GM19395 (cell line): ENCODE data around the gene DNAJC21.
A peak's percentile ranks its signal among the peaks of the same experiment; 100 is the strongest.

Source experiments
- ATAC-seq: cut with Tn5 transposase; IDR thresholded peaks from one replicate; pipeline ENCODE4 v1.9.1; 2021; ENCODE audit warnings: mild to moderate bottlenecking, moderate library complexity; ENCODE audit not compliant: unreplicated experiment

DNAJC21 gene

DNA sequence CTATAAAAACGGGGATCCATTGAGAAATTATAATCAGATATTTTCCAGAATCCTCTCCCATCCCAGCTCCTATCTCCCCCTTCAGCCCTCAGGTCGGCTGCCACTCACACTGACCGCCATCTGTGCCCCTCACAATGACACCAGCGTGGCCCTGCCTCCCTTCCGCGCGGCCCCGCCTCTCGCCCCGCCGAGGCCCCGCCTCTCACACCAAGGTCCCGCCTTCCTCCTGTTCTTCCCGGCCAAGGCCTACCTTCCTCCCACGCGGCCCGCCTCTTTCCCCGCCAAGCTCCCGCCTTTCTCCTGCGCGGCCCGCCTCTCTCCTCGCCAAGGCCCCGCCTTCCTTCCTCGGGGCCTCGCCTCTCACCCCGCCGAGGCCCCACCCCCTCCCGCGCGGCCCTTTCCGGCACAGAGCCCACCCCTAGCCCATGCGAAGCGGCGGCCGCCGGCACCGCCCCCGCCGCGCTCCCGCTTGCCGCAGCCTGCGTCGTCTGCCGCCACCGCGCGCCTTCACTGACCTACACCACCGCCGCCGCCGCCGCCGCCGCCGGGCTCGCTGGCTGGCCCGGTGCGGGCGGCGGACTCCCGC, at the start of gene DNAJC21:
TSS of gene DNAJC21 (plus strand) at position 426 of the 586 bp plus-strand sequence. CDS start 261 bp downstream, outside the sequence.
- peak; percentile 90 for ATAC-seq

DNA sequence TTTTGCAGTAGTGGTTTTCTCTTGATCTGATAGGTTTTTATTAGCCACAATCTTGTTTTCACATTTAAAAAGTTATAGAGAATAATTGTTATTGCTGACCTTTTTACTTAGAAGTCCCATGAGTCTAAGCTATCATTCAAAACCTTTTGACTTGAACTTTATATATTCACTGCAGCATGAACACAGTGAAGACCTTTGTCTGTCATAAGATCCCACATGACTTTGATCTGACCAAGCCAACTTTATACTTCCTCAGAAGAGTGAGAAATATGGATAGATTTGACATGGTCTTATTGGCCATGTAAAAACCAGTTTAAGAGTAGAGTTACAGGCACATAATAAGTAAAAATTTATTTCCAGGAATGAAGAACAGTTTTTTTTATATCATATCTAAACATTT, 48.1 kb upstream of the DNAJC21 start:
- no peak for ATAC-seq

DNA sequence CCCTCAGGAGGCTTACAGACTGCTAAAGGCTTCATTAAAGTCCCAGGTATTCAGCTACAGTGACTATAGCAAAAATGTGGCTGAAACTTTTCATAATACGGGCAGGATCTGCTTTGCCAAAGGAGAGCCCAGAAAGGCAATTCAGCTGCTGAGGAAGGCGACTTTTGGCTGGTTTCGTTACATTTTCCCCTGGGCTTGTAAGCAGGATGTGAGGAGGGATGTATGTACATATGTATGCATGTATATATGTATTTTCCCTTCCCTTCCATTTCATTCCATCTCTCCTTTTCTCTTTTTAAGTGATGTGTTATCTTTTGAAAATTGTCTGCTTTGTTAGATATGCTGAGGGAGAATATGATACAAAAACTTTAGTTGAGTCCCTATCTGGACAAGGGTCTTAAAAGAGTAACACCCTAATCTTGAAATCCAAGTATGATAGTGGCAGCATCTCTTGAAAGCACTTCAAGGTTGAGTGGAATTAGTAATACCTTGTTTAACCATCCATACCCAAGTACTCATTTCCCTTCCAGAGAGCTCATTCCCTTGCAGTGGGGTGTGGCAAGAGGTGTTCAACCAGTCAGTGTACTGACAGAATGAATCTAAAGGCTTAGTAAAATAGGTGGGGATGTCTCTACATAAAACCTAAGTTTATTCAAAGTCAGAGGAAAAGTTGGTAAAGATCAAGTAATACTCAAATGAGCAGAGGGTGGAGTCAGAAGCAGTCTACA, 42.8 kb upstream of the DNAJC21 start:
- ATAC-seq = no peak

DNA sequence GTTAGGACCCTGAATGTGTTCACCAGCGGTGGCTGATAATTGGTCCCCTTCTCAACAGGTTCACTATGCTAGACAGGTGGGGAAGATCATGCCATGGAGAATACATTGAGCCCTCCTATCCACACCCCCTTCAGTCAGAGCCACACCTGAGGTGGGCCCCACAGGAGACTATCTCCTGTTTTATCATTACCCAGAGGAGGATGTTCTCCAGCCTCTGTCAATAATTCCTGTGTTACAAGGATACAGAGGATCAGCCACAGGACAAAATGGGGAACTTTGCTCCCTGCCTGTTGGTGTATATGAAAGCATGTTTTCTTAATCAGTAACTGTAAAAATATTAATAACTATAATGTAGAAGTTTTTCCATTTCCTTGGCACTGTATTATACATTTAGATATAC, 40.0 kb upstream of the DNAJC21 start:
- no peak for ATAC-seq

DNA sequence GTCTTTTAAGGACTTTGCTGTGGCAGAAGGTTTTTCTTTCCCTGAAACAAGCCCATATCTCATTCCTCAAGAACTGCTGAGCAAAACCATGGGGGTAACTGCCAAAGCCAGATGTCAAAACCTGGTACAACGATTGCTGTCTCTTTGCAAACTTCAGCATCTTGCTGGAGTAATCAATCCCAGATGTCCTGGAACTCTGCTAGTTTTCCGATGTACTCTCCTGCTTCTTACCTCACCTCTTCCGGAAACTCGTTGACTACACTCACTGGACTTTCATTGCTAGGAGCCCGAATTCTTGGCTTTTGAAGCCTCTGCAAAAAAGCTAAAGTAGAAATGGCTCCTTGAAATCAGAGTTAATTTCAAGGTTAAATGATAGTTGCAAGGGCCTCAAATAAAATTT, 37.4 kb upstream of the DNAJC21 start:
- ATAC-seq = no peak

DNA sequence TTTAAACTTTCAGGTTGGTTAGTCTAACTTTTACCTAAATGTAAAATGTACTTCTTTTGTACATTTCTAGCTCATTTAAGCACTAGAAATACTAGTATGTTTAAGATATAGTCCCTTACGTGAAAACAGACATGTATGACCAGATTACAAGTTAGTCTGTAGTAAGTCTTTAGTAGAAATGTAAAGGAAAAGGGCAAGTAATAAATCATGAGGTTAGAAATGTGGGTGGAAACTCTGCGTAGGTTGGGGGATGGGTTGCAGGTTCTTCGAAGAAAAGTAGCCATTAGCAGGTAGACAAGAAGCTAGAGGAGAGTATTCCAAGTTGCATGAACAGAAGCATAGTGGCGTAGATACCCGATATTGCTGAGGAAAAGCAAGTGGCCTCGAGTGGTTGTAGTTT, 36.9 kb upstream of the DNAJC21 start:
- no peak for ATAC-seq

DNA sequence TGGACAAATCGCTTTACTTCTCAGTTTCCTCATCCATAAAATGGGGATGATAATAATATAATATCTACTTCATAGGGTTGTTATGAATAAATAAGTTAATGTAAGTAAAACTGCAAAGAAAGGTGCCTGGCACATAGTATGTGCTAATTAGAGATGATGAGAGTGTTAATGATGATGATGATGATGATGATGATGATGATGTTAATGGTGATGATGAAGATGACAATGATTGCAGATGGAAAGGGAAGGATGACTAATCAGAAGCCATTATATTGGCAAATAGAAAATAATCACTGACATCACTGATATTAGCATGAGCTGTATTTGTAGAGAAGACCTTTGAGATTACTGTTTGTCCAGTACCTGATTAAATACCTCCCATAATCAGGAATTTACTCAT, 34.6 kb upstream of the DNAJC21 start:
- no peak for ATAC-seq

DNA sequence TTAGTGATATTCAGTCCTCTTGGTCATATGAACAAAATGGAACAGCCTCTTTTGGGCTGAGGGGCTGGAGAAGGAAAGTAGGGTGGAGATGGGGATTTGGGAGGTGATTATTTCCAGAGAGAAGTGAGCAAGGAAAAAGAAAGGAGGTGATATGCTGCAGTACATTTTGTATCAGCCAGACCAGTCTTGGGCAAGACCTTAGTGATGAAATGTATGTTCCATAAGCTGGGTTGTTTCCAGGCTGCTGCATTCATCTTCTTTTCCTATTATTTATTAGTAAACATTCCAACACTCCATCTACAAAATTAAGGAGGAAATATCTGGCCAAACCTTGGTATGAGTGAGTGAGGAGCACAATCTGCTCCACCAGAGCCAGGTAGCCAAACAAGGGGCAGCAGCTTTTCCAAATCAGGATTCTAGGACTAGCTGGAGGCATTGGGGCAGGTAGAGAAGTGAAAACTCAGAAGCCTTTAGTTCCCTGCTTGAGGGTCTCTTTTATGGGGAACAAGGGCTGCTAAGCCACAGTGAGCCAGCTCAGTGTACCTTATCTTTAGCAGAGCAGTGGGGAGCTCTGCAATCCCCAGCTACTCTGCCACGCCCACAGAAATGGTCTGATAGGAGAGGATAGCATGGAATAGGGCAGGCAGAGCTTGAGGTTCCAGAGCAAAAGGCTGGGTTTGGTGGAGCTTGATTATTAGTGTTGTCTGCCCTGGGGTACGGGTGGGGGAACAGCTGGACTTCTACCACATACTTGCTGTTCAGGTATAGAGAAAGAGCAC, 33.5 kb upstream of the DNAJC21 start:
- no peak for ATAC-seq

DNA sequence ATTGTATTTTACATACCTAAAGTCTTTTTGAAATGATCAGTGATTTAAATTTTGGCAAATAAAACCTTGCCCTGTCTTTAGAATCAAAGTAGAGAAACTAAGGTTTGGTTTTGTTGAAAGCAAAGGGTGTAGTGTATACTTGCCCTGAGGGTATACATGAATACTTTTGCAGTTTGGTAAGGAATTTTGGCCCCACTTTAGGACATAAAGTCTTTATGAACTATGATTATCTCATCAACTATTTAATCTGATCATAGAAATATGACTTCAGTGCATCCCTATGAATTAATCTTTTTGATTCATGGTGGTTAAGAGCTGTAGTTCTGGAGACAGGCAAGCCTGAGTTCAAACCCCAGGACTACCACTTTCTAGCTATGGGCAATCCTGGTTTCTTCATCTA, 31.7 kb upstream of the DNAJC21 start:
- ATAC-seq = no peak

DNA sequence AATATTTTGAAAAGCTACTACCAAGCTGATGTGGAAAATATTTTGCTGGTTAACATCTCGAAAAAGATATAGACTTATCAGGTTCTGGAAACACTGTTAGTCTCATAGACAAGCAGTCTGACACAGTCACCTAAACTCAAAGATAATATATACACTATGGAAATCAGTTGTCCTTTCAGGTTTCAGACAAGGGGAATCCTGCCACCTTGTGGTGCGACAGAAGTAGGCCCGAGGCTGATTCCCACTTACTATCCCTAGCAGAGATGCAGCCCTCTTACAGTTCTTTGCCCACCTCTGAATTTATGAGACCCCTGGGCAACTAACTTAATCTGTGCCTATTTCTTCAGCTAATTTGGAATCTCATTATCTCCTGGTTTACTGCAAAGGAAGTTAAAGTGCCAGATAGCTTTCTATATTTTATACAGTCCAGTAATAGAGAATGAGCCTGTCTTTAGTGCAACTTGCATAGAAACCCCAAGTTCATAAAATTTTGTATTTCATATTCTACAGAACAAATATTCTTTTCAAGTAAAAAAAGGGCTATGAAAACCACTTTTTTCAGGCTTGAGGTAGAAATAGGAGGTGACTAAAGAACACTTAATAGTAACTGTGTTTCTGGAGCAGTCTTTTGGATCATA, 31.0 kb upstream of the DNAJC21 start:
- ATAC-seq = peak; percentile 95

DNA sequence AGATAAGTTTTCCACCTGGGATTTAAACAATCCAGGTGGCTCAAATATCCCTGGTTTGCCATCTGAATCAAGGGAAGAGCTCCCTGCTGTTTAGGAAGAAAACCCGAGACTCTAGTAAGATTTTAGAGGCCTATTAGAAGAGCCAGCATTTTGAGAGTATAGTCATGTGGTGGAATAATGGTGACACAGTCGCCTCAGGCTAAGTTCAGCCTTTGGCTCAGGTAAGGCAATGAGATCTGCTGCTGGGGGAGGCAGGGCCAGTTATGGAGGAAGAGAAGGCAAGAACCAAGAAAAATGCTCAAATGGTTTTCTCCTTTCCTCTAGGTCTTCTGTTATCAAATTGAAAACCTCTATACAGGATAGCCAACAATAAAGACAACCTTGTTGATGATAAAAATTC, 30.3 kb upstream of the DNAJC21 start:
- ATAC-seq = no peak

DNA sequence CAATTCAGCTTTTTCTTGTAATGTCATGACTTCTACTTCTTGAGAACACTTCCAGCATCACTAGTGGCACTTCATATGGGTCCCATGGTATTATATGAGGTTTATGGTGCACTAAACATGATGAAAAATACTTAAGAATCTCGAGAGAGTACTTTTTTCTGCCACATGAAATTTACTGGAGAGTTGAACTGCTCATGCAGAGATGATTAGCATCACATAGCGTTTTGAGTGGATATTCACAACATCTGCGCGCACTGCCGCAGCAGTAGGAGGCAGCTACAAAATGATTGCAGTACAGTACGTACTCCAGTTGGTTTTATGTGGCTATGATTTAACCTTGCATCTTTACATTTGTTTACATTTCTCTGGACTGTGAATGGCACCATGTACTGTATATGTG, 28.7 kb upstream of the DNAJC21 start:
- no peak for ATAC-seq

DNA sequence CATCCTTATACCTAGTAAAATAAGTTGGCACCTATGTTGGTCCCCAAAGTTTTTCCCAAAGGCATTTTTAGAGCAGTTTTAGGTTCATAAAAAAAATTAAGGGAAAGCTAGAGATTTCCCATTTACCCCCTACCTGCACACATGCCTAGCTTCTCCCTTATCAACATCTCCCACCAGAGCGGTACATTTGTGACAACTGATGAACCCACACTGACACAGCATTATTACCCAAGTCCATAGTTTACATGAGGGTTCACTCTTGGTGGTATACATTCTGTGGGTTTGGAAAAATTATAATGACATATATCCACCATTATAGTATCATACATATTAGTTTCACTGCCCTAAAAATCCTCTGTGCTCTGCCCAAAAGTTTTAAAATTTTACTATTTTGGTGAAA, 26.1 kb upstream of the DNAJC21 start:
- ATAC-seq = no peak

DNA sequence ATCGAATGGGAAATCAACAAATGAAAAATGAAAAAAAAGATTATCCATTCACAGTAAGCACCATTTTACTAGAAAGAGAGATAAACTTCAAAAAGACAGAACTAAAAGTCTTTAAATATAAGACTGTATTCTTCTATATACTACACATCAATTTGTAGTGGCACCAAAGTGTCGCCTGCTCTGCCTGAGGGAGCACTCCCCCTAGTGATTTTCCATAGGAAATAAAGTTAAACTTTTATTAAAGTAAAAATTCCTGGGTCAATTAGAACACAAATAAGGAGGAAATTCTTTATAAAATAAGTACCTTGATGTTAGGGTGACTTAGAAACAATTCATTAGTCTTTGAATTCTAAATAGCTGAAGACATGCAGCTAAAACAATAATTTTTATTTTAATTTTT, 23.8 kb upstream of the DNAJC21 start:
- no peak for ATAC-seq

DNA sequence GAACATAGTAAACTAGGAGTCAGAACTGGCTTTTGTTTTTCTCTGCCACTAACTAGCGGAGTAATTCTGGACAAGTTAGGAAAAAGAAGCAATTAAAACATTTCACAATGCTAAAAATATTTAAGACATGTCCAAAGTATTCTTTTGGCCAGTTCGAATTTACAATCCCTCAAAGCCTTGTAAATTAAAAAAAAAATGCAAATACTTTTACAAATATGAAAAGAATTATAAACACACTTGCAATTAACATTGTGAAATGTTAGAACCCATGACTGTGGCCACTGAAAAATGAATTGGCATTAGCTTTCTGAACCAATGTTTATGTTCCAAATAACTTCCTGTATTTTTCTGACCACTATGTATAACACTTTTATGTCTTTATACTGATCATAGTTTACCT, 16.3 kb upstream of the DNAJC21 start:
- no peak for ATAC-seq

DNA sequence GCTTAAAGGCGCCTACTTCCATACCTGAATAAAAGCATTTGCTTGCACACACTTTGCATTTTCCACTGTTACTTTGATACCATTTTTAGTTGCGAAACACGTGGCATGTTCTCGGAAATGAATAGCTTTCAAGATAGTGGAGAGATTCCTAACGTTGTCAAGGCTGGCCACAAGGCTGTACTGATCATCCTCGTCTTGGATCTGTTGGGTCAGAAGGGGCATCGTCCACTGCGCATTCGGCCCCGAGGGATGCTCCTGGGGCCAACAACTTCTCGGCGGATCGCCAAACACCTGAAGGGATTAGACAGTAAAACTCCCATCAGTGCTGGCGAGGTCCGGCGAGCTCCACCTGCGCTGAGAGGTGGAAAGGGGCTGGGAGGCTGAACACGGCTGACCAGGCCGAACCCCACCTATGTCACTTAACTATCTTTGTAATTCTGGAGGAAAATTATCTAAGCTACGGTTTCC, 14.7 kb upstream of the DNAJC21 start:
- ATAC-seq = peak; percentile 31

DNA sequence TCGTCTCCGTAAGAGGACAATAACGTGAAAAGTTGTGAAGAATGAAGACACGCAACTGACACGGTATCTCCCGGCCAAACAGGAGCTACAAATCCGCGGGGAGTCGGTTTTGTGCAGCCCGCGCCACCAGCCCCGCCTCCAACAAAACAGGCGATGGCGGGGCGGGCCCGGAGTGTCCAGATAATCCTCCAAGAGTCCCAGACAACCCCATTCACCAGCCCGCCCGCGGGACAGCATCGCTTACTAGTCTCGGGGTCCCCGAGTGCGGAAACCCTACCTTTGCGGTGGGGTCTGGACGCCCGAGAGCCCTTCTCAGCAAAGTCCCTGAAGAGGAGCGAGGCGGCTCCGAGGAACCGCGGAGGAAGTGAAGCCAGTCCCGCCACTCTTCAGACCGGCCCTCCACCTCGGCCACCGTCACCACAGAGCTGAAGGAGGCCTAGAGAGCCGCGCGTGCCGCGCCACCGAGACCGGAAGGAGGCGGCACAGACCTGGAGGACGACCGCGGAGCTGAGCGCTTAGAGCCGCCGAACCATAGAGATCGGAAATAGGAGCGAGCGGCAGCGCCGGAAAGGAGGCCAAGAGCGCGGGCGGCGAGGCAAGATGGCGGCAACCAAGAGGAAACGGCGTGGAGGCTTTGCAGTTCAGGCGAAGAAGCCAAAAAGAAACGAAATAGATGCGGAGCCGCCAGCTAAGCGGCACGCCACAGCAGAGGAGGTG, 14.1 kb upstream of the DNAJC21 start, which contains the start of the genes BRIX1 and RAD1:
TSS of gene BRIX1 (plus strand) at position 573 of the 717 bp plus-strand sequence. CDS start at position 601, 28 bp downstream.
TSS of gene RAD1 (minus strand) at position 366 of the 717 bp plus-strand sequence. CDS start 612 bp downstream, outside the sequence.
- ATAC-seq = peak; percentile 98

DNA sequence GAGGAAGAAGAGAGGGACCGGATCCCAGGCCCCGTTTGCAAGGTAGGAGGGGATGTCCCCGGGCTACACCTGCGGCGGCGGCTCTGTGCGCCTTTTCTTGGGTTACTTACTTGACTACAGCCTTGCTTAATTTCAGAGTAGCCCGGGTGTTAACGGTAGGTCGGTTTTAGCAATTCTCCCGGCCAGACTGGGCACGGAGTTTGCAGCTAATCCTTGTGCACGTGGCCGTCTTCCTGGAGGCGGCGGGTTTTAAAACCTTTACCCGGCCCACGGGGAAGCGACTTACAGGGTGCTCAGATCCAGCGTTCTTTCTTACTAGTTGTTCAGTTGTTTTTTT, 13.5 kb upstream of the DNAJC21 start:
- ATAC-seq = peak; percentile 20

DNA sequence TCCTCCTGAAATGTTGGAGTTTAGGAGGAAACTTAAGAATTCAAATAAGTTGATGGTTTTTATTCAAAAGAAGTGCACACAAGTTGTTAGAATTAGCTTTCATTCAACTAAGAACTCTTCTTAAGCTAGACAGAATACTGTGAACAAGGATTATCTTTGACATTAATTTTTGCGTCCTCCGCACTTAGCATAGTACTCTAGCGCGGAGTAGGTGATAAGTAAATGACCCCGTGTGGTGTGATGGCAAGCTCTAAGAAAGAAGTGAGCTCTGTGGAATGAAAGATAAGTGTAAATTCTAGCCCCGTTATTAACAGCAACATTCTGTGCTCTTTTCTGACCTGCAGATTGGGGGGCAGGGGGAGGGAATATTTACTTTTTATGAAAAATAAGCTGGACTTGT, 12.8 kb upstream of the DNAJC21 start:
- ATAC-seq = no peak

DNA sequence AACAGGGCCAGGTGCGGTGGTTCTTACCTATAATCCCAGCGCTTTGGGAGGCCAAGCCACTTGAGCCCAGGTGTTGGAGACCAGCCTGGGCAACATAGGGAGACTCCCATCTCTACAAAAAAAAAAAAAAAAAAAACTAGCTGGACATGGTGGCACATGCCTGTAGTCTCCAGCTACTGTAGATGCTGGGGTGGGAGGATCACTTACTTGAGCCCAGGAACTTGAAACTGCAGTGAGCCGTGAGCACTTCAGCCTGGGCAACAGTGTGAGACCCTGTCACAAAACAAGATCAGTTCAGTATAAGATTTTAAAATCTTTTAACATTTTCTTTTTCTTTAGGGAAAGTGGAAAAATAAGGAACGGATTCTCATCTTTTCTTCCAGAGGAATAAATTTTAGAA, 11.3 kb upstream of the DNAJC21 start:
- no peak for ATAC-seq

DNA sequence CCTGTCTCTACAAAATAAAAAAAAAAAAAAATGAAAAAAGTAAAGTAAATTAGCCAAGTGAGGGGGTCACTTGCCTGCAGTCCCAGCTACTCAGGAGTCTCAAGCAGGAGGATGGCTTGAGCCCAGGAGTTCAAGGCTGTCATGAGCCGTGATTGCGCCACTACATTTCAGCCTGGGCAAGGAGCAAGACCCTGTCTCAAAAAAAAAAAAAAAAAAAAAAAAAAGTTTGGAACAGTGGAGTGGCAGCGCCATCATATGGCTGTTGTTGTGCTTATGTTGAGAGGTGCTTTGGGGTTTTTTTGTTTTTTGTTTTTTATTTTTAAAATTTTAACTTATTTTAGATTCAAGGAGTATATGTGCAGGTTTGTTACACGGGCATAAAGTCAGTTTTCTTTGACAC, 10.3 kb upstream of the DNAJC21 start:
- ATAC-seq = no peak
